GM21717 (cell line): Measurements from ENCODE around the gene RNF32.
A peak's percentile ranks its signal among the peaks of the same experiment; 100 is the strongest.

Source experiments
- ATAC-seq: cut with Tn5 transposase; IDR thresholded peaks from one replicate; pipeline ENCODE4 v1.9.1; 2021; ENCODE audit warnings: mild to moderate bottlenecking, moderate library complexity; ENCODE audit not compliant: unreplicated experiment

The RNF32 gene

GRCh38 chr7:156640257-156640948 lies at the start of gene RNF32:
RNF32 (plus strand) TSS chr7:156640774; CDS start chr7:156643878, 3,104 bp downstream.
- ATAC-seq = peak; percentile 78

GRCh38 chr7:156592155-156592884 lies 48.3 kb upstream of the RNF32 start:
- no peak for ATAC-seq

- ATAC-seq = no peak
Observed at GRCh38 chr7:156594283-156595080, 46.1 kb upstream of the RNF32 start.

GRCh38 chr7:156600496-156600895 lies 40.1 kb upstream of the RNF32 start:
- no peak for ATAC-seq

- no peak for ATAC-seq
Observed at GRCh38 chr7:156602283-156602682, 38.3 kb upstream of the RNF32 start.

GRCh38 chr7:156603011-156603410 lies 37.6 kb upstream of the RNF32 start:
- no peak for ATAC-seq

GRCh38 chr7:156603629-156604028 lies 36.9 kb upstream of the RNF32 start:
- ATAC-seq = no peak

GRCh38 chr7:156604311-156604710 lies 36.3 kb upstream of the RNF32 start:
- no peak for ATAC-seq

- no peak for ATAC-seq
Observed at GRCh38 chr7:156604836-156605695, 35.5 kb upstream of the RNF32 start.

- no peak for ATAC-seq
Observed at GRCh38 chr7:156606135-156606534, 34.4 kb upstream of the RNF32 start.

GRCh38 chr7:156606691-156607331 lies 33.8 kb upstream of the RNF32 start:
- ATAC-seq = no peak

- no peak for ATAC-seq
Observed at GRCh38 chr7:156607332-156608172, 33.0 kb upstream of the RNF32 start.

GRCh38 chr7:156608173-156608478 lies 32.4 kb upstream of the RNF32 start:
- ATAC-seq = no peak

- no peak for ATAC-seq
Observed at GRCh38 chr7:156609010-156609877, 31.3 kb upstream of the RNF32 start.

- no peak for ATAC-seq
Observed at GRCh38 chr7:156610130-156610529, 30.4 kb upstream of the RNF32 start.

GRCh38 chr7:156610601-156611000 lies 30.0 kb upstream of the RNF32 start:
- ATAC-seq = no peak

GRCh38 chr7:156611014-156612010 lies 29.3 kb upstream of the RNF32 start:
- ATAC-seq = no peak
